ENCODE measurements around the gene RANBP10. TPM values are rescaled to one million over a fixed set of nuclear protein-coding genes. Genes with fewer than 3 reads are reported as not detected.

The RANBP10 gene
- total and polyA plus RNA-seq, 4 donors, result 9.8 to 15.5 (median 13.8) TPM

- TF ChIP-seq NR2F2 (IDR thresholded peaks at IDR 0.05) (no peak), ATF3 (IDR thresholded peaks at IDR 0.05) (no peak), RAD21 (IDR thresholded peaks at IDR 0.05) (no peak), MAX (IDR thresholded peaks at IDR 0.05) (no peak), TAF1 (conservative IDR thresholded peaks at IDR 0.05) (no peak), HNF4G (IDR thresholded peaks at IDR 0.05) (no peak), EGR1 (IDR thresholded peaks at IDR 0.05; ENCODE audit: low read depth in 2 of 2) (no peak), FOXA2 (IDR thresholded peaks at IDR 0.05) (no peak)
- Histone ChIP-seq H3K36me3 (ENCODE audit: control insufficient read depth in 4 of 4, insufficient read depth in 3 of 4, low read depth in 1 of 4, low read length in 3 of 4) (peaks cover 0 to 8% (median 3%) of the 10 kb centered on the region in 4 donors), H3K4me1 (ENCODE audit: control insufficient read depth in 4 of 4, insufficient read depth in 4 of 4, low read length in 3 of 4) (peaks cover 8 to 38% (median 31%) of the 10 kb centered on the region in 4 donors)
These were observed 23.0 kb downstream of the RANBP10 start for GRCh38 chr16:67783353-67783725.

GRCh38 chr16:67782567-67783352, 23.6 kb downstream of the RANBP10 start:
- no peak for TF ChIP-seq HNF4G (IDR thresholded peaks at IDR 0.05)
- TF ChIP-seq ATF3 (IDR thresholded peaks at IDR 0.05), result no peak
- TF ChIP-seq EGR1 (IDR thresholded peaks at IDR 0.05; ENCODE audit: low read depth in 2 of 2), result no peak
- no peak for TF ChIP-seq YY1 (IDR thresholded peaks at IDR 0.05)
- Histone ChIP-seq H3K36me3 (ENCODE audit: control insufficient read depth in 4 of 4, insufficient read depth in 3 of 4, low read depth in 1 of 4, low read length in 3 of 4) (peaks cover 0 to 8% (median 2%) of the 10 kb centered on the region in 4 donors), H3K27me3 (ENCODE audit: control insufficient read depth in 4 of 4, insufficient read depth in 4 of 4, low read length in 3 of 4) (no peaks in the 10 kb centered on the region), H3K9ac (ENCODE audit: low read depth in 1 of 2, low read length in 2 of 2) (no peak overlapping the region), H3K4me1 (ENCODE audit: control insufficient read depth in 4 of 4, insufficient read depth in 4 of 4, low read length in 3 of 4) (peaks cover 8 to 41% (median 31%) of the 10 kb centered on the region in 4 donors), H3K9me3 (ENCODE audit: control insufficient read depth in 4 of 4, low read length in 3 of 4) (no peaks in the 10 kb centered on the region), H3K4me3 (ENCODE audit: low read depth in 1 of 3, low read length in 3 of 3) (no peak overlapping the region), H3K27ac (ENCODE audit: low read depth in 1 of 2, low read length in 2 of 2) (no peak overlapping the region)
- no peak for DNase-seq (ENCODE audit: low spot score)
- WGBS, result 92% methylated on average over 12 of the region's 12 CpGs

More at GRCh38 chr16:67783353-67783725, 23.0 kb downstream of the RANBP10 start:
- Histone ChIP-seq H3K4me3 (ENCODE audit: low read depth in 1 of 3, low read length in 3 of 3) (no peak overlapping the region), H3K9ac (ENCODE audit: low read depth in 1 of 2, low read length in 2 of 2) (no peak overlapping the region), H3K27me3 (ENCODE audit: control insufficient read depth in 4 of 4, insufficient read depth in 4 of 4, low read length in 3 of 4) (no peaks in the 10 kb centered on the region), H3K9me3 (ENCODE audit: control insufficient read depth in 4 of 4, low read length in 3 of 4) (no peaks in the 10 kb centered on the region), H3K27ac (ENCODE audit: low read depth in 1 of 2, low read length in 2 of 2) (no peak overlapping the region)
- DNase-seq (ENCODE audit: low spot score), result no peak

GRCh38 chr16:67781565-67781921, 24.8 kb downstream of the RANBP10 start:
- H3K4me1 ChIP-seq (ENCODE audit: control insufficient read depth in 4 of 4, insufficient read depth in 4 of 4, low read length in 3 of 4), result peaks cover 8 to 41% (median 31%) of the 10 kb centered on the region in 4 donors
- peak overlapping the region in 1 of 2 donors; percentile 0 for H3K27ac ChIP-seq (ENCODE audit: low read depth in 1 of 2, low read length in 2 of 2)
- peaks cover 0 to 8% (median under 1%) of the 10 kb centered on the region in 4 donors for H3K36me3 ChIP-seq (ENCODE audit: control insufficient read depth in 4 of 4, insufficient read depth in 3 of 4, low read depth in 1 of 4, low read length in 3 of 4)
- no peak overlapping the region for H3K9ac ChIP-seq (ENCODE audit: low read depth in 1 of 2, low read length in 2 of 2)
- H3K9me3 ChIP-seq (ENCODE audit: control insufficient read depth in 4 of 4, low read length in 3 of 4), result no peaks in the 10 kb centered on the region
- no peak overlapping the region for H3K4me3 ChIP-seq (ENCODE audit: low read depth in 1 of 3, low read length in 3 of 3)
- 80% methylated on average over 5 of the region's 5 CpGs for WGBS
- no peaks in the 10 kb centered on the region for H3K27me3 ChIP-seq (ENCODE audit: control insufficient read depth in 4 of 4, insufficient read depth in 4 of 4, low read length in 3 of 4)
- no peak for DNase-seq (ENCODE audit: low spot score)
- TF ChIP-seq MAX (IDR thresholded peaks at IDR 0.05) (no peak), ATF3 (IDR thresholded peaks at IDR 0.05) (no peak), REST (IDR thresholded peaks at IDR 0.05) (no peak), NR2F2 (IDR thresholded peaks at IDR 0.05) (no peak), HNF4A (conservative IDR thresholded peaks at IDR 0.05) (no peak), RAD21 (IDR thresholded peaks at IDR 0.05) (no peak), ZBTB33 (IDR thresholded peaks at IDR 0.05) (no peak), FOXA2 (IDR thresholded peaks at IDR 0.05) (no peak), YY1 (IDR thresholded peaks at IDR 0.05) (no peak), FOXA1 (IDR thresholded peaks at IDR 0.05) (no peak), HNF4G (IDR thresholded peaks at IDR 0.05) (no peak), SP1 (IDR thresholded peaks at IDR 0.05) (no peak), CTCF (IDR thresholded peaks at IDR 0.05; ENCODE audit: low read depth, low read length, missing input control) (no peak), GABPA (IDR thresholded peaks at IDR 0.05 in 1 of 2, conservative IDR thresholded peaks at IDR 0.05 in 1 of 2) (no peak), TAF1 (conservative IDR thresholded peaks at IDR 0.05) (no peak), EGR1 (IDR thresholded peaks at IDR 0.05; ENCODE audit: low read depth in 2 of 2) (no peak), JUND (IDR thresholded peaks at IDR 0.05) (no peak)

Measured in liver (tissue), 9 donors.